HL-60 (cell line): Measurements from ENCODE around the gene DIO2.

Experiments
- DNase-seq, 2 experiments: peaks; one replicate each; pipeline ENCODE4 v3.0.0-alpha.2; 2010 to 2020; ENCODE audit warnings: low read depth in 1 of 2, low spot score in 1 of 2
- H3K27ac ChIP-seq: fragments of 250-450 bp; sonication (Bioruptor Pico); replicated peaks from 2 replicates; pipeline ENCODE4 v1.5.1; 2020; ENCODE audit warnings: mild to moderate bottlenecking, moderate library complexity
- H3K27me3 ChIP-seq: fragments of 250-450 bp; sonication (Bioruptor Pico); 2 replicates; pipeline ENCODE4 v1.5.1; 2021; ENCODE audit warnings: mild to moderate bottlenecking, moderate library complexity; ENCODE audit not compliant: insufficient read depth, poor library complexity, severe bottlenecking
- H3K4me3 ChIP-seq: replicated peaks from 2 replicates; pipeline ENCODE4 v1.5.1; 2011; ENCODE audit warnings: mild to moderate bottlenecking, control low read depth, low read length; ENCODE audit not compliant: insufficient read depth
- CTCF ChIP-seq: IDR thresholded peaks from one replicate; pipeline ENCODE4 v1.5.1; 2011; ENCODE audit warnings: low read length, control low read depth, inconsistent platforms; ENCODE audit not compliant: insufficient read depth
- GABPA ChIP-seq: IDR thresholded peaks from 2 replicates; pipeline ENCODE4 v1.6.1; 2012; ENCODE audit warnings: low read depth
- POLR2AphosphoS5 ChIP-seq: IDR thresholded peaks from 2 replicates; pipeline ENCODE4 v1.6.1; 2012; ENCODE audit warnings: low read depth
- REST ChIP-seq: IDR thresholded peaks from 2 replicates; pipeline ENCODE4 v1.6.1; 2012; ENCODE audit warnings: low read depth; ENCODE audit not compliant: insufficient replicate concordance
- SPI1 ChIP-seq: IDR thresholded peaks from 2 replicates; pipeline ENCODE4 v1.6.1; 2012; ENCODE audit warnings: low read depth, mild to moderate bottlenecking, borderline replicate concordance

DIO2 gene

GRCh38 chr14:80237143-80237542, 25.8 kb upstream of the DIO2 start:
- no peak for DNase-seq
- Histone ChIP-seq H3K27ac (no peak overlapping the region), H3K4me3 (no peak overlapping the region)

GRCh38 chr14:80233470-80234089, 22.3 kb upstream of the DIO2 start:
- TF ChIP-seq REST (no peak), CTCF (no peak)
- Histone ChIP-seq H3K4me3 (no peak overlapping the region), H3K27ac (no peak overlapping the region), H3K27me3 (no peaks in the 10 kb centered on the region)
- DNase-seq = no peak

More at GRCh38 chr14:80237143-80237542, 25.8 kb upstream of the DIO2 start:
- no peak for TF ChIP-seq CTCF
- TF ChIP-seq SPI1 = no peak
- no peaks in the 10 kb centered on the region for H3K27me3 ChIP-seq

GRCh38 chr14:80231702-80232101, 20.4 kb upstream of the DIO2 start:
- H3K27me3 ChIP-seq = no peaks in the 10 kb centered on the region
- no peak overlapping the region for H3K4me3 ChIP-seq
- no peak for DNase-seq
- no peak overlapping the region for H3K27ac ChIP-seq
- TF ChIP-seq SPI1 (no peak), POLR2AphosphoS5 (no peak), CTCF (no peak), GABPA (no peak), REST (no peak)
